IPS-18c (cell line): ENCODE data around the gene EPHA5.
A peak's percentile ranks its signal among the peaks of the same experiment; 100 is the strongest.

Experiments used
- H3K4me3 ChIP-seq: 2 replicates; pipeline ENCODE4 v1.7.0; 2013; ENCODE audit warnings: low read depth, mild to moderate bottlenecking, low read length, moderate library complexity; ENCODE audit not compliant: insufficient read depth
- H3K9me3 ChIP-seq: one replicate; pipeline ENCODE4 v1.6.1; 2013; ENCODE audit warnings: mild to moderate bottlenecking, low read length, moderate library complexity; ENCODE audit not compliant: control insufficient read depth, insufficient read depth

EPHA5 gene

DNA sequence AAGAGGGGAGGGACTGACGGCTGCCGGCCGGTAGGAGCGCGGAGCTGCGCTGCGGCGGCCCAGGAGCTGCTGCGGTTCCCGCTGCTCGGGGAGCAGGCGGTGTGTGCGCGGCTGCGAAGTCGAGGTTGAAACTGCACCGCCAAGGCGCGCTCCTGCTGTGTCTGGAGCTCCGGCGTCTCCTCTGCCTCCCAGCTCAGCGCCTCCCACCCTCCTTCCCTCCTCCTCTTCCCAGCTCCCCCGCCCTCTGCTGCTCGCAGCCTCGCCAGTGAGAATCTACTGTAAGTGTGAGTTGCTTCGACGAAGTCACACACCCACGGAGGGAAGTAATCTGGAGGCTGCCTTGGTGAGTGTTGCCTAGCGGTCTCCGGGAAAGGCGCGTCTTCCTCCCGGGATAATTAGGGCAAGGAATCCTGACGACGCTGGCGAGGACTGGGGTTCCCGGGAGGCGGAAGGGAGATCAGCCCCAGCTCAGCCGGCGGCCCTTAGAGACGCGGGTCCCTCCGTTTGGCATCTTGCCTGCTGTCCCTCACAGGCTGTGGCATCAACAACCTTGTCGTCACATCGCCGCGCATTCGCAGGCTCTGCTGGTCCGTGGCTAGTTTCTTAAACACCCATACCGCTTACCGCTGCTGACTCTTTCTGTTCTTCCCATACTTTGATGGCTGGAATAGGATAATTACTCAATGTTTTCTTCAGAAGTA, at the start of gene EPHA5:
Gene EPHA5, minus strand, starts transcription at position 159 of the 701 bp plus-strand sequence. CDS start 747 bp downstream, outside the sequence.
- no peaks in the 10 kb centered on the region for H3K9me3 ChIP-seq
- peak within 1 kb of the TSS; percentile 53 for H3K4me3 ChIP-seq

- H3K9me3 ChIP-seq = no peaks in the 10 kb centered on the region
- no peak overlapping the region for H3K4me3 ChIP-seq
Measured at GRCh38 chr4:65719635-65720034, 49.3 kb upstream of the EPHA5 start.

DNA sequence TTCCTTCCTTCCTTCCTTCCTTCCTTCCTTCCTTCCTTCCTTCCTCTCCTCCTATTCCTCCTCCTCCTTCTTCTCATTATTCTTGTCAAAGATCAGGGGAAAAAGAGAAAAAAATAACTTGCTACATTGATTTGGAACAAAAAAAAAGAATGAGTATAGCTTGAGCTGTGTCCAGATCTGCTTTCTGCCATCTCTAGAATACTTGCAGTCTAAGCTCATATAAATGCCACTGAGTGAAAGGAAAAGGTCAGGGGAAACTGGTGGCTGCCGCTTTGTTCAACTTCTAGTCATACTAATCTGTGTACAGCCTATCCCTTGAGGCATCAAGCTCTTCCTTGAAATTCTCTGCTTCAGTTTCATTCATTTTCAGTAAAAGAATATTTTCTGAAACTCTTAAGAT, 28.3 kb upstream of the EPHA5 start:
- Histone ChIP-seq H3K9me3 (no peaks in the 10 kb centered on the region), H3K4me3 (no peak overlapping the region)

GRCh38 chr4:65696436-65696835, 26.1 kb upstream of the EPHA5 start:
- Histone ChIP-seq H3K9me3 (no peaks in the 10 kb centered on the region), H3K4me3 (no peak overlapping the region)

DNA sequence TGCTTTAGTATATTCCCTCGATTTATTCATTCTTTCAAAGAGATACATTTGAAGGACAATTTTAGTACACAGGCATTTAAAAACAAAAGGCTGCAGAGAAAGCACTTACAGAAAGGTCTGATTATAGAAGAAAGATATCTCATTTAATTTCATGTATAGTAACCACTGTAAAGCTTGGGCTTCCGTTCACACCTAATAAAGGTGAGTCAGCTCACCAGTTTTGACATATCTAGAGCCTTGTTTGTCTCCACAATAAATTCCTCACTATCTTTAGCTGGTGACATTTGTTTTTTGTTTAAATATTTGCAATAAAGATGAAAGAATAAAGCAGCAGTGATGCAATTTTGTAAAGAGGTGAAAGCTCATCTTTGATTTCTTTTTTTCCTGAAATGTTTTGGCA, 1.1 kb upstream of the EPHA5 start:
- H3K9me3 ChIP-seq = no peaks in the 10 kb centered on the region
- H3K4me3 ChIP-seq = no peak overlapping the region

GRCh38 chr4:65670020-65670330, 314 bp downstream of the EPHA5 start:
- peak overlapping the region; percentile 53 for H3K4me3 ChIP-seq
- no peaks in the 10 kb centered on the region for H3K9me3 ChIP-seq

- Histone ChIP-seq H3K9me3 (no peaks in the 10 kb centered on the region), H3K4me3 (peak overlapping the region; percentile 53)
Measured at GRCh38 chr4:65669111-65670019, 924 bp downstream of the EPHA5 start.

- no peaks in the 10 kb centered on the region for H3K9me3 ChIP-seq
- H3K4me3 ChIP-seq = peak overlapping the region; percentile 53
Measured at GRCh38 chr4:65668201-65669089, 1.8 kb downstream of the EPHA5 start.

- H3K4me3 ChIP-seq = no peak overlapping the region
Measured at GRCh38 chr4:65667506-65668041, 2.7 kb downstream of the EPHA5 start.

DNA sequence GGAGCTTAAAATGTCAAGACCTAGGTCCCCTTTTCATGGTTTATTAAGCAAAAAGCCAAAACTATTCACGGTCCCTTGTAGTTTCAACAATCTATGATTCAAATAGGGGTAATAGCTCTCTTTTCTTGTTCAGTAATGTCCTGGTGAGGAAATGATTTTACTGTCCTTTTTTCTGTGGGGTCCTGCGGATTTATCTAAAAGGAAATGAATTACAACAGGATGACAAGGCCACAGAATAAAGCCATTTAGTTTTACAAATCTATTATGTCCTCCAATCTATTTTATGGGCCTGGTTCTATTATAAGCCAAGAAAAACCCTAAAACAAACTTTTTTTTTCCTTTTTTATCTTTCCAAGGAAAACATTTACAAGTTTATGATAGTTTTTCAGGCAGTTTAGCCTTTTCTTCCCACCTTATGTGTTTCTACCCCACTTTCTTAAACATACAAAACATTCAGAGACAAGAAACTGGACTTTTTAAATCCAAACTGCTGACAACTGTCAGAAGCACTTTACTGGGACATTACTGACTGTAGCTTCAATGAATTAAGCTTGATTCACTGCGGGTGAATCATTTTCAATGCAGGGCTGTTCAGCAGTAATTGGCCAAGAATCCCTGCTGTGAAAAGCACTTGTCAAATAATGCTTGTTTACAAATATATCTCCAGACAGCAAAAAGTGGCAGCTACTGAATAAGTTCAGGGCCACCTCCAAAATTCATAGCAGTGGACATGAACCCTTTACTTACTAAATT, 4.3 kb downstream of the EPHA5 start:
- Histone ChIP-seq H3K9me3 (no peaks in the 10 kb centered on the region), H3K4me3 (no peak overlapping the region)

More at GRCh38 chr4:65667506-65668041, 2.7 kb downstream of the EPHA5 start:
- no peaks in the 10 kb centered on the region for H3K9me3 ChIP-seq

DNA sequence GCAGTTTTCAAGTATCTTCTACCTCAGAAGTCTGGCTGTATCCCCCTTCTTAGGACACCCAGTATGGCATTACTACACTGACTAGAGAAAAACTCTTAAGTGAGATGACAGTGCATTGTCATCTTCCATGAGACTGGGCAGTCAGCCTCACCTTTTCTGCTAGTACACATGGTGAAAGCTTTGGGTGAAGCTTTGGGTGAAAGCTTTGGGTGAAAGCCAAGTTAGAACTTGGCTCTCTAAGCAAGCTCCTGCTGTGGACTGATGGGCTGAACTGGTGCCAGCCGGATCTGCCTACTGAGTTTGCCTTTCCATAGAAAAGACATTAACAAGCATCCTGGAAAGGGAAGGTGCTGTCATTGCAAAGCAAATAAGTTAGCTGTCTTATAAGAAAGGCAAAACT, 8.8 kb downstream of the EPHA5 start:
- no peak overlapping the region for H3K4me3 ChIP-seq
- no peaks in the 10 kb centered on the region for H3K9me3 ChIP-seq

DNA sequence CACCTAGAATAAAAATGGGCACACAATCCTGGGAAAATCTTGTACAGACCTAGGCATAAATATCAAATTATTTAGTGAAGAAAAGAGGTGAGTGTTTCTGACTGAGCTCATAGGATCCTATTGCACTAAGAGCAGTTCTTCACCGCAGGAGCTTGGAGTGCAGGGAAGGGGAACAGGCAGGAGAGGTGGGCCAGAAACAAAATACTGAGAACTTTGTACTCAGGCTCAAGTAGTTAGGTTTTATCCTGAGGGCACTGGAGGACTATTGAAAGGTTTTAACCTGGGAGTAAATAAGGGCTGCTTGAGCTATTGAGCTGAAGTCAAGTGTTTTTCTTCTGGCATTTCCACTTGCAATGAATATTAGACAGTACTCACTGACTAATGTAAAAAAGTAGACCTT, 12.2 kb downstream of the EPHA5 start:
- Histone ChIP-seq H3K4me3 (no peak overlapping the region), H3K9me3 (no peaks in the 10 kb centered on the region)

- Histone ChIP-seq H3K9me3 (no peaks in the 10 kb centered on the region), H3K4me3 (no peak overlapping the region)
Measured at GRCh38 chr4:65656008-65656407, 14.3 kb downstream of the EPHA5 start.

- H3K9me3 ChIP-seq = no peaks in the 10 kb centered on the region
- H3K4me3 ChIP-seq = no peak overlapping the region
Measured at GRCh38 chr4:65654976-65655375, 15.3 kb downstream of the EPHA5 start.

DNA sequence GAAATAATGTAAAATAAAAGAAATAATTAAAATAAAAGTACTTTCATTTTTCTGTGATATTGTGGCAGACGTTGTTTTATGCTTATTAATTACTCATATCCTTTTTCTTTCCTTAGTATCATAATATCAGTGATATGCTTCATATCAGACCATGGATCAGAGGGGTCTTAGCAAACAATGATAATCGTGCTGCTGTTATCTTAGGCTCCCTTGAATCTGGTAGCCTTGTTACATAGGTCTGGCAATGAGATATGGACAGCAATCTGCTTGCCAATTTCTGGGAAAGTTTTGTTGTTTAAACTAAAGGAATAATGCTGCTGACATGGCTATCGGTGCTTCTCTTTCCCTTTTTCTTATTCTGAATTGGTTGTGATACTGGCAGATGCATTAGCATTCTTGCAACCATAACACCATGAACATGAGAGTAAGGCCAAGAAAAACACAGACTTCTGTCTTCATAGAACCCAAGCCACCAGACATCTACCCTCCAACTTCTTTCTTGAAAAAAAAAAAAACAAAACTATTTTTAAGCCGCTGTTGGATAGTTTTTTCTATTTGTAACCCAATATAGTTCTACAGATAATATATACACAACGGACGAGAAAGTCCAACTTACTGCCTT, 16.4 kb downstream of the EPHA5 start:
- no peaks in the 10 kb centered on the region for H3K9me3 ChIP-seq

GRCh38 chr4:65651751-65652150, 18.5 kb downstream of the EPHA5 start:
- Histone ChIP-seq H3K9me3 (no peaks in the 10 kb centered on the region), H3K4me3 (no peak overlapping the region)

More for the DNA sequence above, 16.4 kb downstream of the EPHA5 start:
- H3K4me3 ChIP-seq = no peak overlapping the region
